ENCODE measurements around the gene CASP3. TPM values are rescaled to one million over a fixed set of nuclear protein-coding genes. Genes with fewer than 3 reads are reported as not detected.
A peak's percentile ranks its signal among the peaks of the same experiment; 100 is the strongest.

Gene CASP3
- polyA plus RNA-seq, 1 of the 3 experiments (the other 2 are of a cell fraction), result 15.5 TPM

- no peak; the same call in 1 of the 2 replicates for TF ChIP-seq REST (IDR thresholded peaks at IDR 0.05; ENCODE audit: low read depth, low read length)
- peak; percentile 95 for TF ChIP-seq POLR2AphosphoS5 (IDR thresholded peaks at IDR 0.05; ENCODE audit: low read depth, low read length)
- TF ChIP-seq RFX5 (IDR thresholded peaks at IDR 0.05; ENCODE audit: low read length), result no peak
- no peak; the same call in none of the 2 replicates for TF ChIP-seq MAX (IDR thresholded peaks at IDR 0.05; ENCODE audit: low read depth)
- no peak for TF ChIP-seq MEF2A (IDR thresholded peaks at IDR 0.05; ENCODE audit: borderline replicate concordance, low read depth)
- no peak; the same call in 1 of the 2 replicates for TF ChIP-seq ZBTB33 (IDR thresholded peaks at IDR 0.05; ENCODE audit: borderline replicate concordance, low read depth)
- no peak; the same call in 1 of the 2 replicates for TF ChIP-seq RXRA (IDR thresholded peaks at IDR 0.05; ENCODE audit: borderline replicate concordance, low read depth)
Observed at GRCh38 chr4:184649026-184649970, at the start of gene CASP3, which contains the start of gene PRIMPOL (continued).

- Histone ChIP-seq H3F3A (replicated peaks; ENCODE audit: insufficient read depth) (peaks cover 8% of the 10 kb centered on the region), H4K20me1 (ENCODE audit: insufficient read depth) (no peaks in the 10 kb centered on the region), H3K9ac (no peak overlapping the region), H2AFZ (ENCODE audit: low read depth) (no peak overlapping the region), H3K79me2 (ENCODE audit: insufficient read depth) (no peaks in the 10 kb centered on the region), H3K4me2 (no peak overlapping the region), H3K27me3 (ENCODE audit: insufficient read depth) (no peaks in the 10 kb centered on the region), H3K4me3 (ENCODE audit: low read depth in 2 of 2, low read length in 1 of 2) (no peak overlapping the region), H3K4me1 (ENCODE audit: control insufficient read depth in 1 of 2, insufficient read depth in 2 of 2, low read depth in 1 of 2, low read length in 1 of 2) (peaks cover 0 to 6% of the 10 kb centered on the region in 2 experiments; a peak in 1 of 4 replicates), H3K9me3 (no peaks in the 10 kb centered on the region), H3K9me2 (no peaks in the 10 kb centered on the region), H3K27ac (ENCODE audit: low read depth in 2 of 2, low read length in 1 of 2) (peak overlapping the region in 1 of 2 experiments; percentile 31; a peak in 2 of 4 replicates), H3K36me3 (replicated peaks in 1 of 2; ENCODE audit: control insufficient read depth in 1 of 2, insufficient read depth in 2 of 2, low read length in 1 of 2) (peaks cover 6 to 35% of the 10 kb centered on the region in 2 experiments)
- no peak for TF ChIP-seq EZH2phosphoT487 (IDR thresholded peaks at IDR 0.05; ENCODE audit: borderline replicate concordance, low read depth)
- no peak for TF ChIP-seq RAD21 (IDR thresholded peaks at IDR 0.05; ENCODE audit: low read length)
- no peak for TF ChIP-seq CTCF (IDR thresholded peaks at IDR 0.05)
- TF ChIP-seq MXI1 (IDR thresholded peaks at IDR 0.05; ENCODE audit: low read depth, low read length), result no peak
- no peak for TF ChIP-seq SMC3 (IDR thresholded peaks at IDR 0.05; ENCODE audit: low read depth, low read length)
- TF ChIP-seq MAX (IDR thresholded peaks at IDR 0.05; ENCODE audit: low read depth), result no peak
- TF ChIP-seq USF1 (IDR thresholded peaks at IDR 0.05; ENCODE audit: borderline replicate concordance, low read depth), result no peak
- TF ChIP-seq JUND (IDR thresholded peaks at IDR 0.05), result no peak
- TF ChIP-seq RCOR1 (IDR thresholded peaks at IDR 0.05; ENCODE audit: low read length), result no peak
- TF ChIP-seq POLR2AphosphoS5 (IDR thresholded peaks at IDR 0.05; ENCODE audit: low read depth, low read length), result no peak
- no peak for TF ChIP-seq FOSL2 (IDR thresholded peaks at IDR 0.05; ENCODE audit: borderline replicate concordance, low read depth)
- CTCF ChIA-PET, result interaction anchor here (0.9 kb wide), 1 partner anchor 434 kb away, joined by 4 read pairs; no protein-coding TSS in a partner anchor
- POLR2A ChIA-PET, result no interaction called here
- DNase-seq, result no peak
- WGBS (ENCODE audit: low lambda C conversion rate), result 93% methylated on average over 3 of the region's 3 CpGs
Observed at GRCh38 chr4:184697956-184698355, 48.7 kb upstream of the CASP3 start.
